Sigmoid colon (tissue), 4 donors: ENCODE data around the gene OGT.

ENCODE experiments used
- CTCF ChIP-seq, 4 experiments: fragments of 450-650 bp in 3 of 4; fragments of 200-600 bp in 1 of 4; IDR thresholded peaks; one replicate each; pipeline ENCODE4 v1.5.1; 2016 to 2019; ENCODE audit warnings: antibody characterized with exemption in 4 of 4, mild to moderate bottlenecking in 3 of 4, moderate library complexity in 2 of 4
- POLR2A ChIP-seq, 2 donors: fragments of 450-650 bp; IDR thresholded peaks; one replicate each; pipeline ENCODE4 v1.6.1; 2016; ENCODE audit warnings: antibody characterized with exemption in 2 of 2, mild to moderate bottlenecking in 2 of 2, moderate library complexity in 2 of 2
- POLR2AphosphoS5 ChIP-seq, 4 donors: sonication (generic); formaldehyde crosslinking; IDR thresholded peaks; one replicate each; pipeline ENCODE4 v1.6.1; 2017; ENCODE audit warnings: antibody characterized with exemption in 4 of 4

- TF ChIP-seq POLR2AphosphoS5 (IDR thresholded peaks at IDR 0.05) = no peak
- no peak for TF ChIP-seq CTCF (IDR thresholded peaks at IDR 0.05)
- TF ChIP-seq POLR2A (IDR thresholded peaks at IDR 0.05) = no peak
These were observed 70.7 kb downstream of the OGT start for GRCh38 chrX:71603618-71604017.
